ENCODE measurements around the gene AOPEP. TPM values are rescaled to one million over a fixed set of nuclear protein-coding genes. Genes with fewer than 3 reads are reported as not detected.
A peak's percentile ranks its signal among the peaks of the same experiment; 100 is the strongest.

The AOPEP gene
- total RNA-seq, 1 donor from 2014 or later, result 75.3 TPM

GRCh38 chr9:94929369-94929756, 202.9 kb downstream of the AOPEP start:
- peaks cover 53% of the 10 kb centered on the region for H3K36me3 Mint-ChIP-seq (ENCODE audit: low read depth, unreplicated experiment)
- peak overlapping the region; percentile 66 for H3K4me2 ChIP-seq (ENCODE audit: low read length)
- H3K27ac Mint-ChIP-seq (ENCODE audit: unreplicated experiment), result no peak overlapping the region
- H3K9ac ChIP-seq (ENCODE audit: low read length), result peak overlapping the region; percentile 78
- H3K27ac ChIP-seq (ENCODE audit: low read depth, low read length), result peak overlapping the region; percentile 95
- H3K27me3 Mint-ChIP-seq (ENCODE audit: low read depth, unreplicated experiment), result no peaks in the 10 kb centered on the region
- H4K20me1 ChIP-seq (ENCODE audit: insufficient read depth, low read length), result no peaks in the 10 kb centered on the region
- peaks cover 3% of the 10 kb centered on the region for H3K79me2 ChIP-seq (ENCODE audit: insufficient read depth, low read length)
- no peaks in the 10 kb centered on the region for H3K27me3 ChIP-seq (ENCODE audit: insufficient read depth, low read length)
- H3K4me3 ChIP-seq (ENCODE audit: insufficient read depth, low read depth, low read length), result no peak overlapping the region
- no peak overlapping the region for H2AFZ ChIP-seq (ENCODE audit: low read depth, low read length)
- H3K36me3 ChIP-seq (ENCODE audit: insufficient read depth, low read length), result no peaks in the 10 kb centered on the region
- FAIRE-seq (no peak), DNase-seq (ENCODE audit: low read depth) (peak; percentile 98)
- peaks cover 36% of the 10 kb centered on the region for H3K4me1 ChIP-seq (ENCODE audit: insufficient read depth, low read length)
- no peak for TF ChIP-seq CTCF (IDR thresholded peaks at IDR 0.05; ENCODE audit: insufficient read depth, low read depth, low read length)
- TF ChIP-seq EZH2 (IDR thresholded peaks at IDR 0.05; ENCODE audit: insufficient read depth, low read length), result no peak
- H3K4me3 Mint-ChIP-seq (ENCODE audit: unreplicated experiment), result no peak overlapping the region
- no peaks in the 10 kb centered on the region for H3K9me3 Mint-ChIP-seq (ENCODE audit: unreplicated experiment)
- H3K4me1 Mint-ChIP-seq (ENCODE audit: low read depth, unreplicated experiment), result peaks cover 35% of the 10 kb centered on the region
- no peaks in the 10 kb centered on the region for H3K9me3 ChIP-seq (ENCODE audit: insufficient read depth, low read depth, low read length)

GRCh38 chr9:94931036-94931633, 204.6 kb downstream of the AOPEP start:
- FAIRE-seq, result no peak
- peaks cover 36% of the 10 kb centered on the region for H3K4me1 ChIP-seq (ENCODE audit: insufficient read depth, low read length)
- H3K4me3 ChIP-seq (ENCODE audit: insufficient read depth, low read depth, low read length), result no peak overlapping the region
- TF ChIP-seq CTCF (IDR thresholded peaks at IDR 0.05; ENCODE audit: insufficient read depth, low read depth, low read length) (no peak), EZH2 (IDR thresholded peaks at IDR 0.05; ENCODE audit: insufficient read depth, low read length) (no peak)
- H3K9me3 Mint-ChIP-seq (ENCODE audit: unreplicated experiment), result peaks cover 3% of the 10 kb centered on the region
- no peak overlapping the region for H3K4me2 ChIP-seq (ENCODE audit: low read length)
- no peak overlapping the region for H3K9ac ChIP-seq (ENCODE audit: low read length)
- H3K27ac Mint-ChIP-seq (ENCODE audit: unreplicated experiment), result no peak overlapping the region
- H3K79me2 ChIP-seq (ENCODE audit: insufficient read depth, low read length), result peaks cover 7% of the 10 kb centered on the region
- H3K27ac ChIP-seq (ENCODE audit: low read depth, low read length), result no peak overlapping the region
- H3K4me3 Mint-ChIP-seq (ENCODE audit: unreplicated experiment), result no peak overlapping the region
- H3K4me1 Mint-ChIP-seq (ENCODE audit: low read depth, unreplicated experiment), result peaks cover 36% of the 10 kb centered on the region
- no peaks in the 10 kb centered on the region for H3K9me3 ChIP-seq (ENCODE audit: insufficient read depth, low read depth, low read length)
- no peak for DNase-seq (ENCODE audit: low read depth)
- H2AFZ ChIP-seq (ENCODE audit: low read depth, low read length), result no peak overlapping the region
- H3K36me3 ChIP-seq (ENCODE audit: insufficient read depth, low read length), result no peaks in the 10 kb centered on the region
- H3K27me3 ChIP-seq (ENCODE audit: insufficient read depth, low read length), result no peaks in the 10 kb centered on the region
- peaks cover 52% of the 10 kb centered on the region for H3K36me3 Mint-ChIP-seq (ENCODE audit: low read depth, unreplicated experiment)
- no peaks in the 10 kb centered on the region for H4K20me1 ChIP-seq (ENCODE audit: insufficient read depth, low read length)
- no peaks in the 10 kb centered on the region for H3K27me3 Mint-ChIP-seq (ENCODE audit: low read depth, unreplicated experiment)

GRCh38 chr9:94931740-94932139, 205.2 kb downstream of the AOPEP start:
- peaks cover 52% of the 10 kb centered on the region for H3K36me3 Mint-ChIP-seq (ENCODE audit: low read depth, unreplicated experiment)
- H3K27me3 Mint-ChIP-seq (ENCODE audit: low read depth, unreplicated experiment), result no peaks in the 10 kb centered on the region
- peak overlapping the region; percentile 28 for H3K27ac ChIP-seq (ENCODE audit: low read depth, low read length)
- H3K9ac ChIP-seq (ENCODE audit: low read length), result no peak overlapping the region
- H3K27me3 ChIP-seq (ENCODE audit: insufficient read depth, low read length), result no peaks in the 10 kb centered on the region
- peaks cover 37% of the 10 kb centered on the region for H3K4me1 ChIP-seq (ENCODE audit: insufficient read depth, low read length)
- peaks cover 7% of the 10 kb centered on the region for H3K79me2 ChIP-seq (ENCODE audit: insufficient read depth, low read length)
- no peak overlapping the region for H2AFZ ChIP-seq (ENCODE audit: low read depth, low read length)
- H3K9me3 Mint-ChIP-seq (ENCODE audit: unreplicated experiment), result peaks cover 5% of the 10 kb centered on the region
- no peak overlapping the region for H3K27ac Mint-ChIP-seq (ENCODE audit: unreplicated experiment)
- no peak overlapping the region for H3K4me3 Mint-ChIP-seq (ENCODE audit: unreplicated experiment)
- no peak overlapping the region for H3K4me3 ChIP-seq (ENCODE audit: insufficient read depth, low read depth, low read length)
- no peak for TF ChIP-seq CTCF (IDR thresholded peaks at IDR 0.05; ENCODE audit: insufficient read depth, low read depth, low read length)
- no peak for TF ChIP-seq EZH2 (IDR thresholded peaks at IDR 0.05; ENCODE audit: insufficient read depth, low read length)
- peak; percentile 52 for DNase-seq (ENCODE audit: low read depth)
- H3K9me3 ChIP-seq (ENCODE audit: insufficient read depth, low read depth, low read length), result no peaks in the 10 kb centered on the region
- no peaks in the 10 kb centered on the region for H3K36me3 ChIP-seq (ENCODE audit: insufficient read depth, low read length)
- no peak overlapping the region for H3K4me2 ChIP-seq (ENCODE audit: low read length)
- no peaks in the 10 kb centered on the region for H4K20me1 ChIP-seq (ENCODE audit: insufficient read depth, low read length)
- FAIRE-seq, result no peak
- H3K4me1 Mint-ChIP-seq (ENCODE audit: low read depth, unreplicated experiment), result peaks cover 41% of the 10 kb centered on the region

Data from astrocyte (in vitro differentiated cells and primary cell).